ENCODE data around the gene METRN. TPM values are rescaled to one million over a fixed set of nuclear protein-coding genes. Genes with fewer than 3 reads are reported as not detected.
"Not testable (repeated sequence)": the region's sequence is repeated elsewhere in the genome, so short reads cannot be mapped to it uniquely, and the experiment has no call there.

The METRN gene
- total RNA-seq, 2 experiments from 2014 or later: 2.6 to 3.2 TPM

DNA sequence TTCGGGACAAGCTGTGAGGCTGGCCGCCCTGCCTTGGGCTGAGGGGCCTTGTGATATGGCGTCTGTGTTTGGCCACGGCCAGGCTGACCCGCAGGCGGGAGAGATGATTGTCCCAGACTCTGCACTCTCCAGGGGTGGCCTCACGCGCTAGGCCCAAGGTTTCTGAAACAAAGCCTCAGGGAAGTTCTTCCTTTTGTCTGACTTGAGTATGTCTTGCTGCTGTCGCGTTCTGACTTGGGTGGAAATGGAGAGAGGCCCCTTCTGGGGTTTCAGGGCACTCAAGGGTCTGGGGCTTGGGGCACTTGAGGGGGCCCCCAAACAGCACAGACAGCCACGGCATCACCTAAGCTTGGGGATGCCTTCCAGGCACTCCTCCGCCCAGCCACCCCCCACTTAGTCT, 3.8 kb upstream of the METRN start:
- TF ChIP-seq, protein P1, sequence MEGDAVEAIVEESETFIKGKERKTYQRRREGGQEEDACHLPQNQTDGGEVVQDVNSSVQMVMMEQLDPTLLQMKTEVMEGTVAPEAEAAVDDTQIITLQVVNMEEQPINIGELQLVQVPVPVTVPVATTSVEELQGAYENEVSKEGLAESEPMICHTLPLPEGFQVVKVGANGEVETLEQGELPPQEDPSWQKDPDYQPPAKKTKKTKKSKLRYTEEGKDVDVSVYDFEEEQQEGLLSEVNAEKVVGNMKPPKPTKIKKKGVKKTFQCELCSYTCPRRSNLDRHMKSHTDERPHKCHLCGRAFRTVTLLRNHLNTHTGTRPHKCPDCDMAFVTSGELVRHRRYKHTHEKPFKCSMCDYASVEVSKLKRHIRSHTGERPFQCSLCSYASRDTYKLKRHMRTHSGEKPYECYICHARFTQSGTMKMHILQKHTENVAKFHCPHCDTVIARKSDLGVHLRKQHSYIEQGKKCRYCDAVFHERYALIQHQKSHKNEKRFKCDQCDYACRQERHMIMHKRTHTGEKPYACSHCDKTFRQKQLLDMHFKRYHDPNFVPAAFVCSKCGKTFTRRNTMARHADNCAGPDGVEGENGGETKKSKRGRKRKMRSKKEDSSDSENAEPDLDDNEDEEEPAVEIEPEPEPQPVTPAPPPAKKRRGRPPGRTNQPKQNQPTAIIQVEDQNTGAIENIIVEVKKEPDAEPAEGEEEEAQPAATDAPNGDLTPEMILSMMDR (IDR thresholded peaks at IDR 0.05): no peak
- H3K27ac ChIP-seq (ENCODE audit: low read depth in 1 of 2, low read length in 2 of 2): no peak overlapping the region
- H3K36me3 ChIP-seq (ENCODE audit: insufficient read depth, low read length): no peaks in the 10 kb centered on the region
- intact Hi-C loops (cut with DNase I, micrococcal nuclease): loop anchor here (1.0 to 5.0 kb wide), 5 partner anchors 30 to 481 kb away; no protein-coding TSS in a partner anchor
- peaks cover 57% of the 10 kb centered on the region in 2 experiments for H3K27me3 ChIP-seq (ENCODE audit: control insufficient read depth in 1 of 2, insufficient read depth in 2 of 2, low read length in 2 of 2)
- peaks cover 4% of the 10 kb centered on the region for H3K4me1 Mint-ChIP-seq (ENCODE audit: low read depth)
- no peak overlapping the region for H3K4me3 Mint-ChIP-seq
- H3K27ac Mint-ChIP-seq: no peak overlapping the region
- H3K9me3 ChIP-seq (ENCODE audit: control insufficient read depth in 1 of 2, insufficient read depth in 1 of 2, low read length in 2 of 2): peaks cover 0 to 34% of the 10 kb centered on the region in 2 experiments
- DNase-seq: no peak
- ATAC-seq (ENCODE audit: poor library complexity): no peak
- no peak overlapping the region for H3K4me3 ChIP-seq (ENCODE audit: low read length)
- H3K36me3 Mint-ChIP-seq (ENCODE audit: low read depth): no peaks in the 10 kb centered on the region
- no peaks in the 10 kb centered on the region for H3K9me3 Mint-ChIP-seq
- H3K4me1 ChIP-seq (ENCODE audit: insufficient read depth, low read length): peaks cover 30% of the 10 kb centered on the region
- ChIA-PET POLR2A (no interaction called here), CTCF (interaction anchor here (1.3 kb wide), 1 partner anchor 10 kb away, joined by 3 read pairs; the partner anchor contains the start of gene ANTKMT)
- peaks cover 58% of the 10 kb centered on the region for H3K27me3 Mint-ChIP-seq

DNA sequence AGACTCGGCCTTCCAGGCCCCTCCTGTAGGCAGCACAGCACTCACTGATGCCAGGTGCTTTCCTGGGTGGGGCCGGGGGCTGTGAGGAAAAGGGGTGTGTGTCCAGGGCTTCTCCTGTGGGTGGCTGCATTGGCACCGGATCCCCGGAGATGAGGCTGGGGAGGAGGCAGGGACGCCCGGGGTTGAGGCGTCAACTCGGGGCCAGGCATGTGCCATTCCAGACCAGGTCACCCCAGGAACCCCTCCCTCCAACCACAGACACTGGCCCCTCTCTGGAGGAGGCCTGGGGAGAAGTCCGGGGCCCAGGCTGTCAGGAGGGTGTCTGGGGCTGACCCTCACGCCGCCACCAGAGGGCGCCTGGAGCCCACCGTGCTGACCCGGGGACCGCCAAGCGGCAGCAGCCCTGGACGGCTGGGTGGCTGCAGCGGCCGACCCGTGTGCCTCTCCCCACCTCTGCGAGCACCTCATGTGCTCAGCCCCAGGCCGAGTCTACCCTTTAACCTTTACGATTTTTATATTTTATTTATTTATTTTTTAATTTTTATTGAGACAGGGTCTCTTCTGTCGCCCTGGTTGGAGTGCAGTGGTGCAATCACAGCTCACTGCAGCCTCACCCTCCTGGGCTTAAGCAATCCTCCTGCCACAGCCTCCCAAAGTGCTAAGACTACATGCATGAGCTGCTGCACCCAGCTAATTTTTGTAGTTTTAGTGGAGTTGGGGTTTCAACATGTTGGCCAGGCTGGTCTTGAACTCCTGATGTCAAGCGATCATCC, 3.2 kb upstream of the METRN start:
- ChIA-PET POLR2A (interaction anchor here (1.6 kb wide), 1 partner anchor 73 kb away, joined by 4 read pairs; no protein-coding TSS in a partner anchor), CTCF (interaction anchor here (0.9 to 1.6 kb wide), 6 partner anchors 13 to 76 kb away, joined by 3 to 9 read pairs (median 6); partner anchors contain the start of genes CHTF18, CIAO3, RPUSD1 and WDR24)
- Histone ChIP-seq H3K27me3 (ENCODE audit: control insufficient read depth in 1 of 2, insufficient read depth in 2 of 2, low read length in 2 of 2) (peaks cover 54 to 57% of the 10 kb centered on the region in 2 experiments), H3K4me1 (ENCODE audit: insufficient read depth, low read length) (peaks cover 30% of the 10 kb centered on the region), H3K36me3 (ENCODE audit: insufficient read depth, low read length) (no peaks in the 10 kb centered on the region), H3K9me3 (ENCODE audit: control insufficient read depth in 1 of 2, insufficient read depth in 1 of 2, low read length in 2 of 2) (peaks cover 0 to 33% of the 10 kb centered on the region in 2 experiments), H3K27ac (ENCODE audit: low read depth in 1 of 2, low read length in 2 of 2) (no peak overlapping the region), H3K4me3 (ENCODE audit: low read length) (no peak overlapping the region)
- Mint-ChIP-seq H3K36me3 (ENCODE audit: low read depth) (no peaks in the 10 kb centered on the region), H3K4me3 (no peak overlapping the region), H3K27me3 (peaks cover 51% of the 10 kb centered on the region), H3K4me1 (ENCODE audit: low read depth) (peaks cover 8% of the 10 kb centered on the region), H3K9me3 (no peaks in the 10 kb centered on the region), H3K27ac (no peak overlapping the region)
- intact Hi-C loops (cut with DNase I, micrococcal nuclease): loop anchor here (1.0 to 5.0 kb wide), 5 partner anchors 30 to 481 kb away; no protein-coding TSS in a partner anchor
- TF ChIP-seq, protein P1 (IDR thresholded peaks at IDR 0.05): peak; percentile 94
- peak; percentile 56 to 89 (median 76) for DNase-seq
- peak; percentile 53 for ATAC-seq (ENCODE audit: poor library complexity)

DNA sequence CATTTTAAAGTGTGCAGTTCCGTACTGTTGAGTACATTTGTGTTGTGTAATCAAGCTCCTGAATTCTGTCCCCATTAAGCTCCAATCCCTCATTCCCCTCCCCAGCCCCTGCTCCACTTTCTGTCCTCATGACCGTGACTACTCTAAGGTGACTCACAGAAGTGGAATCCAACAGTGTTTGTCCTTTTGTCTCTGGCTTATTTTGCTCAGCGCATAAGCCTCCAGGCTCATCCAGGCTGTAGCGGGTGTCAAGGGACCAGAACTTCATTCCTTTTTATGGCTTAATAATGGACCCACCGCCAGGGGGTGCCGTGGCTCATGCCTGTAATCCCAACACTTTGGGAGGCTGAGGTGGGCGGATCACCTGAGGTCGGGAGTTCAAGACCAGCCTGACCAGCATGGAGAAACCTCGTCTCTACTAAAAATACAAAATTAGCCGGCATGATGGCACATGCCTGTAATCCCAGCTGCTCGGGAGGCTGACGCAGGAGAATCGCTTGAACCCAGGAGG, 2.1 kb upstream of the METRN start:
- POLR2A ChIA-PET: interaction anchor here (1.6 kb wide), 1 partner anchor 72 kb away, joined by 4 read pairs; no protein-coding TSS in a partner anchor
- peaks cover 45 to 49% of the 10 kb centered on the region in 2 experiments for H3K27me3 ChIP-seq (ENCODE audit: control insufficient read depth in 1 of 2, insufficient read depth in 2 of 2, low read length in 2 of 2)
- not testable (repeated sequence) for H3K9me3 Mint-ChIP-seq; H3K36me3 Mint-ChIP-seq (ENCODE audit: low read depth); H3K36me3 ChIP-seq (ENCODE audit: insufficient read depth, low read length); H3K4me1 Mint-ChIP-seq (ENCODE audit: low read depth); H3K27ac Mint-ChIP-seq; H3K4me3 ChIP-seq (ENCODE audit: low read length); H3K27ac ChIP-seq (ENCODE audit: low read depth in 1 of 2, low read length in 2 of 2); ATAC-seq (ENCODE audit: poor library complexity)
- intact Hi-C loops (cut with DNase I, micrococcal nuclease): loop anchor here in 1 of 2 experiments (5.0 kb wide), 2 partner anchors 340 to 480 kb away; no protein-coding TSS in a partner anchor
- TF ChIP-seq, protein P1 (IDR thresholded peaks at IDR 0.05): peak; percentile 37
- Mint-ChIP-seq H3K27me3 (peaks cover 42% of the 10 kb centered on the region), H3K4me3 (peak overlapping the region; percentile 40)
- peaks cover 0 to 27% of the 10 kb centered on the region in 2 experiments for H3K9me3 ChIP-seq (ENCODE audit: control insufficient read depth in 1 of 2, insufficient read depth in 1 of 2, low read length in 2 of 2)
- peak in 7 of 14 experiments; percentile 30 to 68 (median 49) for DNase-seq
- peaks cover 24% of the 10 kb centered on the region for H3K4me1 ChIP-seq (ENCODE audit: insufficient read depth, low read length)
- CTCF ChIA-PET: interaction anchor here (0.9 to 1.6 kb wide), 6 partner anchors 12 to 75 kb away, joined by 3 to 9 read pairs (median 6); partner anchors contain the start of genes CHTF18, CIAO3, RPUSD1 and WDR24
